ENCODE measurements around the gene HBG1.

The HBG1 gene

DNA sequence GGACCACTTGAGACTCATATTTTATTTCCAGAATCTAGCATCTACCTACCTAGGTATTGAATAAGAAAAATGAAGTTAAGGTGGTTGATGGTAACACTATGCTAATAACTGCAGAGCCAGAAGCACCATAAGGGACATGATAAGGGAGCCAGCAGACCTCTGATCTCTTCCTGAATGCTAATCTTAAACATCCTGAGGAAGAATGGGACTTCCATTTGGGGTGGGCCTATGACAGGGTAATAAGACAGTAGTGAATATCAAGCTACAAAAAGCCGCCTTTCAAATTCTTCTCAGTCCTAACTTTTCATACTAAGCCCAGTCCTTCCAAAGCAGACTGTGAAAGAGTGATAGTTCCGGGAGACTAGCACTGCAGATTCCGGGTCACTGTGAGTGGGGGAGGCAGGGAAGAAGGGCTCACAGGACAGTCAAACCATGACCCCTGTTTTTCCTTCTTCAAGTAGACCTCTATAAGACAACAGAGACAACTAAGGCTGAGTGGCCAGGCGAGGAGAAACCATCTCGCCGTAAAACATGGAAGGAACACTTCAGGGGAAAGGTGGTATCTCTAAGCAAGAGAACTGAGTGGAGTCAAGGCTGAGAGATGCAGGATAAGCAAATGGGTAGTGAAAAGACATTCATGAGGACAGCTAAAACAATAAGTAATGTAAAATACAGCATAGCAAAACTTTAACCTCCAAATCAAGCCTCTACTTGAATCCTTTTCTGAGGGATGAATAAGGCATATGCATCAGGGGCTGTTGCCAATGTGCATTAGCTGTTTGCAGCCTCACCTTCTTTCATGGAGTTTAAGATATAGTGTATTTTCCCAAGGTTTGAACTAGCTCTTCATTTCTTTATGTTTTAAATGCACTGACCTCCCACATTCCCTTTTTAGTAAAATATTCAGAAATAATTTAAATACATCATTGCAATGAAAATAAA, 24.8 kb downstream of the HBG1 start:
- DNase-seq: no peak

DNA sequence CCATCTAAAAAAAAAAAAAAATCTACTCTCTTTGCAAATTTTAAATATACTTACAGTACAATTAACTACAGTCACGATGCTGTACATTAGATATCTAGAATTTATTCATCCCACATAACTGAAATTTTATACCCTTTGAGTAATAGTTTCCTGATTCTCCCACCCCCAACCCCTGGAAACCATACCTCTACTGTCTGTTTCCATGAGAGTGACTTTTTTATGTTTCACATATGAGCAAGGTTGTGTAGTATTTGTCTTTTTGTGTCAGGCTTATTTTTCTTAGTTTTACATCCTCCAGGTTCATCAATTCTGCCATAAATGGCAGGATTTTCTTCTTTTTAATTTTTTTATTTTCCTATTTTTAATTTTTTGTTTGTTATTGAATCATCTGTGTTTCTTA, 26.0 kb downstream of the HBG1 start:
- DNase-seq: no peak

DNA sequence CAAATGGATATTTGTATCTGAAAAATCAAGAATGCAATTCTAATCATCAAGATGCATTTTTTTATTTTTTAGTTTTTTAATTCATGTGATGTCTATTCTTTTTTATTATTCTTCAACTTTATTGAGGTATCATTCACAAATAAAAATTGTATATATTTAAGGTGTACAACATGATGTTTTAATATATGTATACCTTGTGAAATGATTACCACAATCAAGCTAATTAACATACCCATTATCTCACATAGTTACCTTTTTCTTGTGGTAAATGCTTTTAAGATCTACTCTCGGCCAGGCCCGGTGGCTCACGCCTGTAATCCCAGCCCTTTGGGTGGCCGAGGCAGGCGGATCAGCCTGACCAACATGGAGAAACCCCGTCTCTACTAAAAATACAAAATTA, 26.5 kb downstream of the HBG1 start:
- no peak for DNase-seq

DNA sequence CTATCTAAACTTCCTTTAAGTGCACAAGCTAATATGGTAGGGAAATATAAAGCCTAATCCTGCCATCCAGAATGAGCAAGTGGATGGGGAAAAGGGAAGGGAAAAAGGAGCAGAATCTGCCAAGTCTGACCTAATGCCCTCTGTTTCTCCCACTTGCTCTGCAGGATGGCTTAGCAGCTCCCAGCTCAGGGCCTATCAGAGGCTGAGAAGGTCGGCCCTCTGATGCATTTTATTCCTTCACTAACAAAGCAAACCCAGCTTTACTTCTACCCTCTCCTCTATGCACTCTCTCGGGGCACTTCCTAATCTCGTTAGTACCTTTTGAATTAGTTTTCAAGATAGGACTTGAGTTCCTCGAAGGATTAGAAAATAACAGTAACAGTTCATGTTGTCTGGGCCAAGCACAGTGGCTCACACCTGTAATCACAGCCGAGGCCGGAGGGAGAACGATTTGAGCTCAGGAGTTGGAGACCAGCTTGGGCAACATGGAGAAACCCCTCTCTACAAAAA, 39.2 kb downstream of the HBG1 start:
- DNase-seq: no peak

DNA sequence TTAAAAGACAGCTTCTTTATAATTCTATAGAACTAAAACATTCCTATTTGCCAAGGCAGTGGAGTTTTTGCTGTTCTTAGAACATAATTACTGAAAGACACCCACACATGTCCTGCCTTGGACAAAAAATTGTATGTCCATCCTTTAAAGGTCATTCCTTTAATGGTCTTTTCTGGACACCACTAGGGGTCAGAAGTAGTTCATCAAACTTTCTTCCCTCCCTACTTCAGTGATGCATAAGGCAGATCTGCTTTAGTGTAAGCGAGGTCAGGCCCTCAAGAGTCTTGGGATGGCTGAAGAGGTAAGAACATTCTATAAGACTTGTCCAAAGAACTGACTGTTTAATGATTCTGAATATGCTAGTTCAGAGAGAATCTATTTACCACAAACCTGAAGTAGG, 44.9 kb downstream of the HBG1 start:
- DNase-seq: no peak

DNA sequence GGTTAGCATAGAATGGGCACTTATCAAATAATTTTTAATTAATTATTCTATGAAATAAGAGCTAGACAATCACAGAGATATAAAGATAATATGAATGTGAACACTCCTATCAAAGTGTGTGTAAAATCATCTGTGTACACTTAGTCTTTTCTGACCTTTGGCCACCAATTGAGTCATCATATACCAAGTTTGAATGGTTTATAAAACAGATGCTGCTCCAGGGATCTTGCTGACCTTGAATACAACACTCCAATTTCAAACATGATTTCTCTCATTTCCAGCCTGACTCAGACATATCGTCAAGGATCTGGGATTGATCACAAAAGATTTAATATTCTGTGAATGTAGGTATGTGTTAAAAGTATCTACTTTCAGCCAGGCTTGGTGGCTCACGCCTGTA, 46.3 kb downstream of the HBG1 start:
- no peak for DNase-seq

DNA sequence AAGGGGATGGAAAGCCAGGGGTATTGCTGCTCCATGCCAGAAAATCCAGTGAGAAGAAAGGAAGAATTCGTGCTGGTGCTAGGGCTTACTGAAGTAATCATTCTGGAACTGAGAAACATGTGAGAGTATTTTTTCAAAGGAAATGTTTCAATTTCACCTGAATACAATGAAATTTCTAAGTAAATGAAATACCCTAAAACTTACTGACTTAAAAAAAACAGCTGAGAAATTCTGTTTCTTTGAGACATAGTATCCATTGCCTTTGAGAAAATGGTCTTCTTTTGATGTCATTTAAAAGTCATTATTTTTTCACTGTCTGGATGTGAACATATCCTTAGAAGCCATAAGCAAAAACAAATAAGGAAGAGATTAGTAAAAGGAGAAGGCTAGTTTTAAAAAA, 49.1 kb downstream of the HBG1 start, which contains the start of gene OR51V1:
Gene OR51V1, minus strand, starts transcription at position 101 of the 400 bp plus-strand sequence. Its CDS starts 0 bp downstream, at position 101.
- no peak for DNase-seq

DNA sequence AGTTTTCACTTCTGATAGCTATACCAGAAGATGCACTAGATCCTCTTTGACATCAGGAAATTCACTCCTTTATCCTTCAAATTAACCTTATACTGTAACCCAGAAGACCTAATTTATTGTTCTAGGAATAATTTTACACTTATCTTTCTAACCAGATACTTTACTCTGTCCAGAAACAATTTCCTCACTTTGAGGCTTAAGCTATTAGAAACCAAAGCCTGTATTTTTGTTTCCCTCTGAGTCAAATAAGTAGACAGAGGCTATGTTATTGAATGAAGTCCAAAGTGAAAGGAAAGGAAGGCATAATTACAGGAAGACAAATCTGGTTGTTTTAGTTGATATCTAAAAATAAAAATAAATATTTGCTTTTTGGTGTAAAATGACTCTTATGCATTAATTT, 51.4 kb downstream of the HBG1 start:
- no peak for DNase-seq

Measured in NCI-H446 treated with DMSO at 0.1 percent for 48 hours (cell line).